ENCODE measurements around the gene CDCP1.
A peak's percentile ranks its signal among the peaks of the same experiment; 100 is the strongest.

CDCP1 gene

GRCh38 chr3:45034612-45035252 is 111.4 kb downstream of the CDCP1 start:
- Mint-ChIP-seq H3K4me3 (peak overlapping the region; percentile 86), H3K4me1 (ENCODE audit: low read depth) (peaks cover 32% of the 10 kb centered on the region), H3K36me3 (no peaks in the 10 kb centered on the region), H3K27me3 (peaks cover 18% of the 10 kb centered on the region), H3K9me3 (ENCODE audit: low read depth) (no peaks in the 10 kb centered on the region), H3K27ac (no peak overlapping the region)

GRCh38 chr3:45033791-45034190 is 112.4 kb downstream of the CDCP1 start:
- Mint-ChIP-seq H3K36me3 (no peaks in the 10 kb centered on the region), H3K4me3 (no peak overlapping the region), H3K27me3 (peaks cover 18% of the 10 kb centered on the region), H3K27ac (no peak overlapping the region), H3K9me3 (ENCODE audit: low read depth) (no peaks in the 10 kb centered on the region), H3K4me1 (ENCODE audit: low read depth) (peaks cover 32% of the 10 kb centered on the region)

Data from activated naive CD8-positive, alpha-beta T cell (primary cell).